Prostate gland (tissue), 2 donors: ENCODE measurements around the gene BAIAP3.
"Not testable (repeated sequence)": the region's sequence is repeated elsewhere in the genome, so short reads cannot be mapped to it uniquely, and the experiment has no call there.

Source experiments
- CTCF ChIP-seq, 4 experiments: fragments of 200-600 bp in 2 of 4; fragments of 450-650 bp in 2 of 4; sonication (generic) in 2 of 4; IDR thresholded peaks; 1 replicate in 3 of 4; 2 replicates in 1 of 4; pipeline ENCODE4 v1.5.1; 2016 to 2019; ENCODE audit warnings: antibody characterized with exemption in 4 of 4, mild to moderate bottlenecking in 2 of 4, moderate library complexity in 2 of 4
- POLR2A ChIP-seq: fragments of 450-650 bp; IDR thresholded peaks from one replicate; pipeline ENCODE4 v1.6.1; 2016; ENCODE audit warnings: antibody characterized with exemption, mild to moderate bottlenecking
- POLR2AphosphoS5 ChIP-seq: sonication (generic); formaldehyde crosslinking; IDR thresholded peaks from one replicate; pipeline ENCODE4 v1.6.1; 2017; ENCODE audit warnings: antibody characterized with exemption

DNA sequence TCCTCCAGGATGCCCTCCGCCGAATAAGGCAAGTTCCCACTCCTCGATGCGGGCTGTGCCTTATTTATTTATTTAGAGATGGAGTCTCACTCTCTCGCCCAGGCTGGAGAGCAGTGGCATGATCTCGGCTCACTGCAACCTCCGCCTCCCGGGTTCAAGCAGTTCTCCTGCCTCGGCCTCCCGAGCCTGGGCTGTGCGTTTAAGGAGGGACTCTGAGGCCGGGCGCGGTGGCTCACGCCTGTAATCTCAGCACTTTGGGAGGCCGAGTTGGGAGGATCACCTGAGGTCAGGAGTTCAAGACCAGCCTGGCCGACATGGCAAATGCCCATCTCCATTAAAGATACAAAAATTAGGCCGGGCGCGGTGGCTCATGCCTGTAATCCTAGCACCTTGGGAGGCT is 5.3 kb upstream of the BAIAP3 start:
- not testable (repeated sequence) for TF ChIP-seq CTCF (IDR thresholded peaks at IDR 0.05); POLR2A; POLR2AphosphoS5
